LNCAP (cell line): Measurements from ENCODE around the gene CIB2.
A peak's percentile ranks its signal among the peaks of the same experiment; 100 is the strongest.

Experiments
- CTCF ChIP-seq: fragments of 450-650 bp; IDR thresholded peaks from 2 replicates; pipeline ENCODE4 v1.5.1; 2017; ENCODE audit warnings: mild to moderate bottlenecking

The CIB2 gene

GRCh38 chr15:78110916-78111475 lies 20.2 kb downstream of the CIB2 start:
- no peak for TF ChIP-seq CTCF

GRCh38 chr15:78110096-78110495 lies 21.1 kb downstream of the CIB2 start:
- no peak for TF ChIP-seq CTCF

GRCh38 chr15:78109156-78109555 lies 22.1 kb downstream of the CIB2 start:
- no peak for TF ChIP-seq CTCF

GRCh38 chr15:78108300-78109084 lies 22.8 kb downstream of the CIB2 start:
- TF ChIP-seq CTCF: peak; percentile 97

- TF ChIP-seq CTCF: no peak
Observed at GRCh38 chr15:78107471-78107870, 23.8 kb downstream of the CIB2 start.

- no peak for TF ChIP-seq CTCF
Observed at GRCh38 chr15:78105476-78106241, 25.6 kb downstream of the CIB2 start.

- no peak for TF ChIP-seq CTCF
Observed at GRCh38 chr15:78104566-78105475, 26.4 kb downstream of the CIB2 start.
